ENCODE data around the gene DDB1. TPM values are rescaled to one million over a fixed set of nuclear protein-coding genes. Genes with fewer than 3 reads are reported as not detected.
A peak's percentile ranks its signal among the peaks of the same experiment; 100 is the strongest.

Gene DDB1
- polyA plus RNA-seq, 1 donor from 2014 or later = 203 TPM

DNA sequence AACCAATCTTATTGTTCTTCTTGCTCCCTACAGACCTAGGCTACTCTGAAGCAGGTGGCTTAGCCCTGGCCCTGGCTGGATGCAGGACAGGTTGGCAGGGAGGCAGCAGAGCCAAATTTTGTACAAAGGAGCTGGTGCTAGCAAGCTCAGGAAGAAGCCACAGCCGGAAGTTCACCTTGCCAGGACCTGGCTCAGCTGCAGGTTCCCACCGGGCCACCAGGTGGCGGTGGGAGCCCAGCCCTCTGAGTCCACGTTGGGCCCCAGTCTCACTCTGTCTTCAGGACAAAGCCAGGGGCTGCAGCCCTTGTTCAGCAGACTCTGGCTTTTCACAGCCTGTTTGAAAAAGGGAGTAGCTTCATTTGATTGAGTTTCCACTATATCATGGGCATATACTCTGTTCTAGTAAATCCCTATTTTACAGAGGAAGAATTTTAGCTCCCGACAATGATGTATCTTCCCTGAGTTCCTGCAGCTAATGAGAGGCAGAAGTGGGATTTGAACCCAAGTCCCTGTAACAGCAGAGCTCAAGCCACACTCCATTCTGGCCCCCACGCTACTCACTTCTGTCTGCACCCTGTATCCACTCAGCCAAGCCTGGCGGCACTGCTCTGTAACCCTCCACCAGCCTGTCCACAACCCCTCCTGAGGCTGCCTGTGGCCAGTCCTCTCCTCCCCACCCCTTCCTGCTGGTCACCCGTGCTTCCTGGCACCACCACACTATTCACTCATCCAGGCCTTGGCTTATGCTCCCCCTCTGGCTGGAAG lies 3.4 kb upstream of the DDB1 start:
- peak overlapping the region; percentile 54 for H3K9ac ChIP-seq (ENCODE audit: low read length)
- H3K9me3 ChIP-seq (ENCODE audit: low read length) = no peaks in the 10 kb centered on the region
- no peak overlapping the region for H3K4me3 ChIP-seq (ENCODE audit: low read length)
- H3K9me2 ChIP-seq (ENCODE audit: insufficient read depth, low read length) = no peaks in the 10 kb centered on the region
- H3F3A ChIP-seq (ENCODE audit: insufficient read depth, low read length, poor library complexity, severe bottlenecking) = no peaks in the 10 kb centered on the region
- peak; percentile 68 for TF ChIP-seq POLR2AphosphoS5 (IDR thresholded peaks at IDR 0.05)
- no peak for TF ChIP-seq EP300 (conservative IDR thresholded peaks at IDR 0.05; ENCODE audit: poor library complexity, severe bottlenecking)
- peak; percentile 47 for TF ChIP-seq TAF1 (IDR thresholded peaks at IDR 0.05; ENCODE audit: low read depth)
- TF ChIP-seq RAD21 (conservative IDR thresholded peaks at IDR 0.05) = peak; percentile 93
- TF ChIP-seq, protein P1, sequence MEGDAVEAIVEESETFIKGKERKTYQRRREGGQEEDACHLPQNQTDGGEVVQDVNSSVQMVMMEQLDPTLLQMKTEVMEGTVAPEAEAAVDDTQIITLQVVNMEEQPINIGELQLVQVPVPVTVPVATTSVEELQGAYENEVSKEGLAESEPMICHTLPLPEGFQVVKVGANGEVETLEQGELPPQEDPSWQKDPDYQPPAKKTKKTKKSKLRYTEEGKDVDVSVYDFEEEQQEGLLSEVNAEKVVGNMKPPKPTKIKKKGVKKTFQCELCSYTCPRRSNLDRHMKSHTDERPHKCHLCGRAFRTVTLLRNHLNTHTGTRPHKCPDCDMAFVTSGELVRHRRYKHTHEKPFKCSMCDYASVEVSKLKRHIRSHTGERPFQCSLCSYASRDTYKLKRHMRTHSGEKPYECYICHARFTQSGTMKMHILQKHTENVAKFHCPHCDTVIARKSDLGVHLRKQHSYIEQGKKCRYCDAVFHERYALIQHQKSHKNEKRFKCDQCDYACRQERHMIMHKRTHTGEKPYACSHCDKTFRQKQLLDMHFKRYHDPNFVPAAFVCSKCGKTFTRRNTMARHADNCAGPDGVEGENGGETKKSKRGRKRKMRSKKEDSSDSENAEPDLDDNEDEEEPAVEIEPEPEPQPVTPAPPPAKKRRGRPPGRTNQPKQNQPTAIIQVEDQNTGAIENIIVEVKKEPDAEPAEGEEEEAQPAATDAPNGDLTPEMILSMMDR (IDR thresholded peaks at IDR 0.05; ENCODE audit: poor library complexity, severe bottlenecking) = peak; percentile 98
- TF ChIP-seq MXI1 (conservative IDR thresholded peaks at IDR 0.05; ENCODE audit: poor library complexity, severe bottlenecking) = peak; percentile 50
- TF ChIP-seq EZH2 (IDR thresholded peaks at IDR 0.05; ENCODE audit: borderline replicate concordance, insufficient read depth, low read length, poor library complexity, severe bottlenecking) = no peak
- TF ChIP-seq, protein P2, sequence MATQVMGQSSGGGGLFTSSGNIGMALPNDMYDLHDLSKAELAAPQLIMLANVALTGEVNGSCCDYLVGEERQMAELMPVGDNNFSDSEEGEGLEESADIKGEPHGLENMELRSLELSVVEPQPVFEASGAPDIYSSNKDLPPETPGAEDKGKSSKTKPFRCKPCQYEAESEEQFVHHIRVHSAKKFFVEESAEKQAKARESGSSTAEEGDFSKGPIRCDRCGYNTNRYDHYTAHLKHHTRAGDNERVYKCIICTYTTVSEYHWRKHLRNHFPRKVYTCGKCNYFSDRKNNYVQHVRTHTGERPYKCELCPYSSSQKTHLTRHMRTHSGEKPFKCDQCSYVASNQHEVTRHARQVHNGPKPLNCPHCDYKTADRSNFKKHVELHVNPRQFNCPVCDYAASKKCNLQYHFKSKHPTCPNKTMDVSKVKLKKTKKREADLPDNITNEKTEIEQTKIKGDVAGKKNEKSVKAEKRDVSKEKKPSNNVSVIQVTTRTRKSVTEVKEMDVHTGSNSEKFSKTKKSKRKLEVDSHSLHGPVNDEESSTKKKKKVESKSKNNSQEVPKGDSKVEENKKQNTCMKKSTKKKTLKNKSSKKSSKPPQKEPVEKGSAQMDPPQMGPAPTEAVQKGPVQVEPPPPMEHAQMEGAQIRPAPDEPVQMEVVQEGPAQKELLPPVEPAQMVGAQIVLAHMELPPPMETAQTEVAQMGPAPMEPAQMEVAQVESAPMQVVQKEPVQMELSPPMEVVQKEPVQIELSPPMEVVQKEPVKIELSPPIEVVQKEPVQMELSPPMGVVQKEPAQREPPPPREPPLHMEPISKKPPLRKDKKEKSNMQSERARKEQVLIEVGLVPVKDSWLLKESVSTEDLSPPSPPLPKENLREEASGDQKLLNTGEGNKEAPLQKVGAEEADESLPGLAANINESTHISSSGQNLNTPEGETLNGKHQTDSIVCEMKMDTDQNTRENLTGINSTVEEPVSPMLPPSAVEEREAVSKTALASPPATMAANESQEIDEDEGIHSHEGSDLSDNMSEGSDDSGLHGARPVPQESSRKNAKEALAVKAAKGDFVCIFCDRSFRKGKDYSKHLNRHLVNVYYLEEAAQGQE (IDR thresholded peaks at IDR 0.05; ENCODE audit: borderline replicate concordance) = peak; percentile 67
- peak; percentile 98 for TF ChIP-seq SMC3 (conservative IDR thresholded peaks at IDR 0.05; ENCODE audit: poor library complexity)
- peak overlapping the region; percentile 72 for H3K27ac ChIP-seq (ENCODE audit: low read length)
- no peaks in the 10 kb centered on the region for H4K20me1 ChIP-seq (ENCODE audit: insufficient read depth)
- peak overlapping the region; percentile 67 for H2AFZ ChIP-seq (ENCODE audit: low read depth, low read length)
- no peaks in the 10 kb centered on the region for H3K27me3 ChIP-seq (ENCODE audit: insufficient read depth, low read depth, low read length)
- H3K79me2 ChIP-seq (replicated peaks; ENCODE audit: insufficient read depth, low read length) = peaks cover 15% of the 10 kb centered on the region
- H3K36me3 ChIP-seq (ENCODE audit: insufficient read depth, low read length) = no peaks in the 10 kb centered on the region
- H3K4me2 ChIP-seq (ENCODE audit: low read length) = no peak overlapping the region

DNA sequence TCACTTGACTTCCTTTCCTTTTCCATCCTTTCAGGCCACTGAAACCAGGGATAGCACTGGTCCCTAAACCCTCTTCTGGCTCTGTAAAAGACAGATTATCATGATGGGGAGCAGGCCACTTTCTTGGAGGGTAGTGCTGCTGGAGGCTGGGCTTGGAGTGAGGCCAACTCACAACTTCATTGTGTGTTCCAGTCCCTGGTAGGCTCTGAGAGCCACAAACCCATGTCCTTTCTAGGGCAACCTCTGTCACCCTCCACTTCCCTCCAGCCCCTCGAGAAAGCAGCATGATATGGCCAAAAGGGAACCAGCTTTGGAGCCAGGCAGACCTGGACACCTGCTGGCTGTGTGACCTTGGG lies 2.4 kb upstream of the DDB1 start:
- H3K9me2 ChIP-seq (ENCODE audit: insufficient read depth, low read length) = no peaks in the 10 kb centered on the region
- H3K27me3 ChIP-seq (ENCODE audit: insufficient read depth, low read depth, low read length) = no peaks in the 10 kb centered on the region
- no peak overlapping the region for H3K4me2 ChIP-seq (ENCODE audit: low read length)
- no peaks in the 10 kb centered on the region for H3F3A ChIP-seq (ENCODE audit: insufficient read depth, low read length, poor library complexity, severe bottlenecking)
- no peak overlapping the region for H2AFZ ChIP-seq (ENCODE audit: low read depth, low read length)
- H3K4me3 ChIP-seq (ENCODE audit: low read length) = no peak overlapping the region
- H3K79me2 ChIP-seq (replicated peaks; ENCODE audit: insufficient read depth, low read length) = peaks cover 25% of the 10 kb centered on the region
- H3K9me3 ChIP-seq (ENCODE audit: low read length) = no peaks in the 10 kb centered on the region
- TF ChIP-seq, protein P1 (IDR thresholded peaks at IDR 0.05; ENCODE audit: poor library complexity, severe bottlenecking) = no peak
- TF ChIP-seq SMC3 (conservative IDR thresholded peaks at IDR 0.05; ENCODE audit: poor library complexity) (no peak), TAF1 (IDR thresholded peaks at IDR 0.05; ENCODE audit: low read depth) (no peak)
- no peaks in the 10 kb centered on the region for H4K20me1 ChIP-seq (ENCODE audit: insufficient read depth)
- no peaks in the 10 kb centered on the region for H3K36me3 ChIP-seq (ENCODE audit: insufficient read depth, low read length)
- peak overlapping the region; percentile 25 for H3K9ac ChIP-seq (ENCODE audit: low read length)
- H3K27ac ChIP-seq (ENCODE audit: low read length) = no peak overlapping the region

Data from neural cell (in vitro differentiated cells).